ENCODE data around the gene STOX1. TPM values are rescaled to one million over a fixed set of nuclear protein-coding genes. Genes with fewer than 3 reads are reported as not detected.

STOX1 gene, protein sequence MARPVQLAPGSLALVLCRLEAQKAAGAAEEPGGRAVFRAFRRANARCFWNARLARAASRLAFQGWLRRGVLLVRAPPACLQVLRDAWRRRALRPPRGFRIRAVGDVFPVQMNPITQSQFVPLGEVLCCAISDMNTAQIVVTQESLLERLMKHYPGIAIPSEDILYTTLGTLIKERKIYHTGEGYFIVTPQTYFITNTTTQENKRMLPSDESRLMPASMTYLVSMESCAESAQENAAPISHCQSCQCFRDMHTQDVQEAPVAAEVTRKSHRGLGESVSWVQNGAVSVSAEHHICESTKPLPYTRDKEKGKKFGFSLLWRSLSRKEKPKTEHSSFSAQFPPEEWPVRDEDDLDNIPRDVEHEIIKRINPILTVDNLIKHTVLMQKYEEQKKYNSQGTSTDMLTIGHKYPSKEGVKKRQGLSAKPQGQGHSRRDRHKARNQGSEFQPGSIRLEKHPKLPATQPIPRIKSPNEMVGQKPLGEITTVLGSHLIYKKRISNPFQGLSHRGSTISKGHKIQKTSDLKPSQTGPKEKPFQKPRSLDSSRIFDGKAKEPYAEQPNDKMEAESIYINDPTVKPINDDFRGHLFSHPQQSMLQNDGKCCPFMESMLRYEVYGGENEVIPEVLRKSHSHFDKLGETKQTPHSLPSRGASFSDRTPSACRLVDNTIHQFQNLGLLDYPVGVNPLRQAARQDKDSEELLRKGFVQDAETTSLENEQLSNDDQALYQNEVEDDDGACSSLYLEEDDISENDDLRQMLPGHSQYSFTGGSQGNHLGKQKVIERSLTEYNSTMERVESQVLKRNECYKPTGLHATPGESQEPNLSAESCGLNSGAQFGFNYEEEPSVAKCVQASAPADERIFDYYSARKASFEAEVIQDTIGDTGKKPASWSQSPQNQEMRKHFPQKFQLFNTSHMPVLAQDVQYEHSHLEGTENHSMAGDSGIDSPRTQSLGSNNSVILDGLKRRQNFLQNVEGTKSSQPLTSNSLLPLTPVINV
- 5.4 TPM for total RNA-seq

DNA sequence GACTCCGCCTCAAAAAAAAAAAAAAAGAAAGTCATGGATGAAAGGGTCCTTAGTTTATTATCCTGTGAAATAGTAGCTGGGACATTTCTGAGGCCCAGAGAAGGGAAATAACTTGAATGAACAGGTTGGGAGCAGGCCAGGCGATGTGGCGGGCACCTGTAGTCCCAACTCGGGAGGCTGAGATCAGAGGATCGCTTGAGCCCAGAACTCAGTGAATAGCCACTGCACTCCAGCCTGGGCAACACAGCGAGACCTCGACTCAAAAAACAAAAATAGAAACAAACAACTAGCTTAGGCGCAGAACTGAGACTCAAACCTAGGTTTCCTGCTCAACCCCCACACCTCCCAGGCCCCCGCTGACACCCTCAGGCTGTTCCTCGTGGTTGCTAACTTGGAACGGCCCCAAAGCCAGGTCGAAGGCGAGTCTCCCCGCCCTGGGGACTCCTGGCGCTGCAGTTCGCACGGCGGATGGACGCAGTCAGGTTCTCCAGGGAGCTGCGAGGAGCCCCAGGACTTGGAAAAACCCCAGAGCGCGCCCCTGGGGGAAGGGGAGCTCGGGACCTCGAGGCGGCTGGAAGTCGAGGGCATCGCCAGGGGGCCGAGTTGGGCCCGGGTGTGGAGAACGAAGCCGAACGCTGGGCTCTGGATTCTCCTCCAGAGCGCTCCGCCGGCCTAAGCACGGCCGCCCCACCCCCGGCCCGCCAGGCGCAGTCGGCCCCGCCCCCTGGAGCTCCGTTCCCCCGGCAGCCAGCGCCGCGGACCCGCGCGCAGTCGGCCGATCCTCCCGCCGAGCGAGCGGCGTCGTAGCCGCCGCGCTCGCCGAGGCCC lies at the start of gene STOX1:
TSS of gene STOX1 (plus strand) at position 768 of the 828 bp plus-strand sequence. CDS start 93 bp downstream, outside the sequence.

DNA sequence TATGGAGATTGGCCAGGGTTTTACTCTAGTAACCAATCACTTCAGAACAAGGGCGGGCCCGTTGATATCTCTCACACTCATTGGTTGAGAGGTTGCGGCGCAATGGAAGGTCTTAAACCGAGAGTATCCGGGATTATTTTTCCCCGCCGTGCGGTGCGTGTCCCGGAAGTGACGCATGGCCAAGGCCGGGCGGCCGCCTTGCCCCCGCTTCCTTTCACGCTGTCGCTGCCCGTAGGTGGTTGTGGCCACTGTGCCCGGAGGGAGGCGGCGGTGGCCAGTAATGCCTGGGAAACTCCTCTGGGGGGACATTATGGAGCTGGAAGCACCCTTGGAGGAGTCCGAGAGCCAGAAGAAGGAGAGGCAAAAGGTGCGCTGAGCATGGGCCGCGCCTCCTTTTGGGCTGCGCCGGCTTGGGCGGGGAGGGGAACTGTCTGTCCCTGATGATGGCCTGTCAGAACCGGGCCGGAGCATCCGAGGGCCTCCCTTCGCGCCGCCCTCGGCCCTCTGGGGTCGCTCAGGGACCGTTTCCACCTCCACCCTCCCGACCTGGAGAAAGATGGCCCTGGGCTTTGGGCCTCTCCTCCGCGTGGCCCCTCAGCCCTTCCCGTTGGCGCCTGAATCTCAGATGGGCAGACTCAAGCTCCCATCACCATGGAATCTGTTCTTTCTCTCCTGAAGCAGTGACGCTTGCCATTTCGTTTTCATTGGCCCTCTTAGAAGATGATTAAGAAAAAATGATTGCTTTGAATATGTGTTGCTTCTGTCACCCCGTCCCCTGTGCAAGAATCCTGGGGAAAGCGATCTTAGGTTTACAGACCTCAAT lies 74.0 kb downstream of the STOX1 start, which contains the start of gene DDX50:
TSS of gene DDX50 (plus strand) at position 211 of the 823 bp plus-strand sequence. CDS start at position 281, 70 bp downstream.

Small RNAs within 50 kb of the gene (small RNA-seq; reads per million reads assigned to genes)
- gene RNU6-571P (ENCODE audit: low replicate concordance) (not detected), gene RNU6-697P (ENCODE audit: low replicate concordance) (not detected)

Other genes starting within 250 kb of the STOX1 start
- 45.4 TPM for gene CCAR1, start 106.3 kb upstream of the STOX1 start, total RNA-seq
- gene DDX50, start 73.8 kb downstream of the STOX1 start, total RNA-seq, result 36.4 TPM
- gene DDX21, start 128.6 kb downstream of the STOX1 start, total RNA-seq, result 29.7 TPM
- 21.4 TPM for gene KIFBP, start 161.3 kb downstream of the STOX1 start, total RNA-seq